Activated naive CD8-positive, alpha-beta T cell treated with anti-CD3 and anti-CD28 coated beads for 36 hours (primary cell): ENCODE results near the gene SCP2. TPM values are rescaled to one million over a fixed set of nuclear protein-coding genes. Genes with fewer than 3 reads are reported as not detected.

Source experiments
- DNase-seq: peaks from one replicate; pipeline ENCODE4 v3.0.0; 2021
- H3K27ac Mint-ChIP-seq: one replicate; pipeline ENCODE4 v1.8.0; 2022; ENCODE audit warnings: mild to moderate bottlenecking, moderate library complexity, mixed read lengths
- H3K27me3 Mint-ChIP-seq: one replicate; pipeline ENCODE4 v1.8.0; 2022; ENCODE audit warnings: mild to moderate bottlenecking, mixed read lengths
- H3K36me3 Mint-ChIP-seq: one replicate; pipeline ENCODE4 v1.8.0; 2021; ENCODE audit warnings: mild to moderate bottlenecking, mixed read lengths
- H3K4me1 Mint-ChIP-seq: one replicate; pipeline ENCODE4 v1.8.0; 2021; ENCODE audit warnings: mixed read lengths
- H3K4me3 Mint-ChIP-seq: one replicate; pipeline ENCODE4 v1.8.0; 2022; ENCODE audit warnings: mild to moderate bottlenecking, moderate library complexity, mixed read lengths
- H3K9me3 Mint-ChIP-seq: one replicate; pipeline ENCODE4 v1.8.0; 2022; ENCODE audit warnings: mixed read lengths
- total RNA-seq, 2 experiments: library from RNA; stranded (reverse); gene quantifications; one replicate each; pipeline ENCODE4 v1.2.3, GENCODE V29; 2021

Gene SCP2
- total RNA-seq, 2 experiments from 2014 or later, result 63.9 to 66.2 TPM

- H3K27me3 Mint-ChIP-seq, result no peaks in the 10 kb centered on the region
- H3K4me1 Mint-ChIP-seq, result peaks cover 15% of the 10 kb centered on the region
- no peak overlapping the region for H3K4me3 Mint-ChIP-seq
- DNase-seq, result no peak
- no peaks in the 10 kb centered on the region for H3K9me3 Mint-ChIP-seq
- peaks cover 6% of the 10 kb centered on the region for H3K36me3 Mint-ChIP-seq
- no peak overlapping the region for H3K27ac Mint-ChIP-seq
These were observed 98.7 kb downstream of the SCP2 start for GRCh38 chr1:53025769-53026112.

GRCh38 chr1:53026254-53026653 is 99.2 kb downstream of the SCP2 start:
- no peak overlapping the region for H3K4me3 Mint-ChIP-seq
- H3K4me1 Mint-ChIP-seq, result peaks cover 15% of the 10 kb centered on the region
- no peak for DNase-seq
- H3K27me3 Mint-ChIP-seq, result no peaks in the 10 kb centered on the region
- H3K9me3 Mint-ChIP-seq, result no peaks in the 10 kb centered on the region
- peaks cover 6% of the 10 kb centered on the region for H3K36me3 Mint-ChIP-seq
- H3K27ac Mint-ChIP-seq, result no peak overlapping the region

GRCh38 chr1:53031732-53032131 is 104.7 kb downstream of the SCP2 start:
- no peak overlapping the region for H3K27ac Mint-ChIP-seq
- DNase-seq, result no peak
- peaks cover 4% of the 10 kb centered on the region for H3K4me1 Mint-ChIP-seq
- no peaks in the 10 kb centered on the region for H3K9me3 Mint-ChIP-seq
- peaks cover 10% of the 10 kb centered on the region for H3K36me3 Mint-ChIP-seq
- no peak overlapping the region for H3K4me3 Mint-ChIP-seq
- H3K27me3 Mint-ChIP-seq, result no peaks in the 10 kb centered on the region

- Mint-ChIP-seq H3K27me3 (no peaks in the 10 kb centered on the region), H3K9me3 (no peaks in the 10 kb centered on the region), H3K4me1 (no peaks in the 10 kb centered on the region), H3K36me3 (peaks cover 11% of the 10 kb centered on the region), H3K27ac (no peak overlapping the region), H3K4me3 (no peak overlapping the region)
- no peak for DNase-seq
These were observed 110.1 kb downstream of the SCP2 start for GRCh38 chr1:53037159-53037558.

- Mint-ChIP-seq H3K27ac (no peak overlapping the region), H3K4me1 (no peaks in the 10 kb centered on the region), H3K4me3 (no peak overlapping the region), H3K27me3 (no peaks in the 10 kb centered on the region), H3K36me3 (peaks cover 7% of the 10 kb centered on the region), H3K9me3 (no peaks in the 10 kb centered on the region)
- DNase-seq, result no peak
These were observed 111.5 kb downstream of the SCP2 start for GRCh38 chr1:53038566-53038965.

GRCh38 chr1:53043271-53043670 is 116.2 kb downstream of the SCP2 start:
- H3K4me1 Mint-ChIP-seq, result peaks cover 9% of the 10 kb centered on the region
- H3K27ac Mint-ChIP-seq, result no peak overlapping the region
- no peak for DNase-seq
- H3K4me3 Mint-ChIP-seq, result no peak overlapping the region
- H3K27me3 Mint-ChIP-seq, result no peaks in the 10 kb centered on the region
- no peaks in the 10 kb centered on the region for H3K9me3 Mint-ChIP-seq
- peaks cover 5% of the 10 kb centered on the region for H3K36me3 Mint-ChIP-seq

- Mint-ChIP-seq H3K9me3 (no peaks in the 10 kb centered on the region), H3K27ac (no peak overlapping the region), H3K4me1 (peaks cover 9% of the 10 kb centered on the region), H3K36me3 (peaks cover 1% of the 10 kb centered on the region), H3K4me3 (no peak overlapping the region), H3K27me3 (no peaks in the 10 kb centered on the region)
- DNase-seq, result no peak
These were observed 117.8 kb downstream of the SCP2 start for GRCh38 chr1:53044926-53045325.

- Mint-ChIP-seq H3K4me3 (no peak overlapping the region), H3K9me3 (no peaks in the 10 kb centered on the region)
These were observed 119.9 kb downstream of the SCP2 start for GRCh38 chr1:53046930-53047329.

GRCh38 chr1:53047737-53048736 is 121.0 kb downstream of the SCP2 start:
- Mint-ChIP-seq H3K36me3 (peaks cover 6% of the 10 kb centered on the region), H3K27ac (peak overlapping the region; percentile 43)
- no peak for DNase-seq

More at GRCh38 chr1:53046930-53047329, 119.9 kb downstream of the SCP2 start:
- Mint-ChIP-seq H3K36me3 (peaks cover 1% of the 10 kb centered on the region), H3K4me1 (peaks cover 9% of the 10 kb centered on the region), H3K27me3 (no peaks in the 10 kb centered on the region), H3K27ac (no peak overlapping the region)
- DNase-seq, result no peak

GRCh38 chr1:53048960-53049573 is 122.0 kb downstream of the SCP2 start:
- Mint-ChIP-seq H3K4me3 (no peak overlapping the region), H3K36me3 (peaks cover 13% of the 10 kb centered on the region), H3K27ac (no peak overlapping the region), H3K27me3 (no peaks in the 10 kb centered on the region), H3K9me3 (no peaks in the 10 kb centered on the region), H3K4me1 (peaks cover 9% of the 10 kb centered on the region)
- no peak for DNase-seq

More at GRCh38 chr1:53047737-53048736, 121.0 kb downstream of the SCP2 start:
- peaks cover 9% of the 10 kb centered on the region for H3K4me1 Mint-ChIP-seq
- H3K4me3 Mint-ChIP-seq, result no peak overlapping the region
- no peaks in the 10 kb centered on the region for H3K9me3 Mint-ChIP-seq
- no peaks in the 10 kb centered on the region for H3K27me3 Mint-ChIP-seq

GRCh38 chr1:53049574-53049967 is 122.5 kb downstream of the SCP2 start:
- Mint-ChIP-seq H3K27ac (no peak overlapping the region), H3K9me3 (no peaks in the 10 kb centered on the region)
- no peak for DNase-seq

GRCh38 chr1:53050310-53050709 is 123.2 kb downstream of the SCP2 start:
- Mint-ChIP-seq H3K9me3 (no peaks in the 10 kb centered on the region), H3K4me3 (no peak overlapping the region), H3K4me1 (peaks cover 9% of the 10 kb centered on the region), H3K27ac (no peak overlapping the region), H3K27me3 (no peaks in the 10 kb centered on the region), H3K36me3 (peaks cover 18% of the 10 kb centered on the region)
- DNase-seq, result no peak

More at GRCh38 chr1:53049574-53049967, 122.5 kb downstream of the SCP2 start:
- Mint-ChIP-seq H3K27me3 (no peaks in the 10 kb centered on the region), H3K4me3 (no peak overlapping the region), H3K4me1 (peaks cover 9% of the 10 kb centered on the region), H3K36me3 (peaks cover 14% of the 10 kb centered on the region)

- H3K9me3 Mint-ChIP-seq, result no peaks in the 10 kb centered on the region
These were observed 124.6 kb downstream of the SCP2 start for GRCh38 chr1:53051676-53052075.

GRCh38 chr1:53057127-53057526 is 130.1 kb downstream of the SCP2 start:
- no peak for DNase-seq
- no peak overlapping the region for H3K4me3 Mint-ChIP-seq
- no peaks in the 10 kb centered on the region for H3K9me3 Mint-ChIP-seq
- peaks cover 21% of the 10 kb centered on the region for H3K27me3 Mint-ChIP-seq
- H3K27ac Mint-ChIP-seq, result no peak overlapping the region
- H3K4me1 Mint-ChIP-seq, result no peaks in the 10 kb centered on the region
- peaks cover 18% of the 10 kb centered on the region for H3K36me3 Mint-ChIP-seq

More at GRCh38 chr1:53051676-53052075, 124.6 kb downstream of the SCP2 start:
- Mint-ChIP-seq H3K27ac (no peak overlapping the region), H3K4me3 (no peak overlapping the region), H3K4me1 (peaks cover 7% of the 10 kb centered on the region), H3K36me3 (peaks cover 18% of the 10 kb centered on the region), H3K27me3 (no peaks in the 10 kb centered on the region)
- no peak for DNase-seq

- Mint-ChIP-seq H3K9me3 (no peaks in the 10 kb centered on the region), H3K4me1 (peaks cover 1% of the 10 kb centered on the region), H3K27me3 (peaks cover 39% of the 10 kb centered on the region), H3K4me3 (no peak overlapping the region), H3K27ac (no peak overlapping the region), H3K36me3 (no peaks in the 10 kb centered on the region)
- no peak for DNase-seq
These were observed 133.5 kb downstream of the SCP2 start for GRCh38 chr1:53060579-53060978.
